ENCODE results near the gene POTEB3.
"Not testable (repeated sequence)": the region's sequence is repeated elsewhere in the genome, so short reads cannot be mapped to it uniquely, and the experiment has no call there.

Gene POTEB3

GRCh38 chr15:21440399-21440798 is at the start of gene POTEB3:
Gene POTEB3 (minus strand): TSS chr15:21440499. CDS start chr15:21440011, 488 bp downstream.
- not testable (repeated sequence) for DNase-seq (ENCODE audit: low spot score)

GRCh38 chr15:21453683-21454082 is 13.4 kb upstream of the POTEB3 start:
- DNase-seq (ENCODE audit: low spot score) = not testable (repeated sequence)

GRCh38 chr15:21451920-21452563 is 11.7 kb upstream of the POTEB3 start:
- DNase-seq (ENCODE audit: low spot score) = not testable (repeated sequence)

GRCh38 chr15:21451487-21451886 is 11.2 kb upstream of the POTEB3 start:
- DNase-seq (ENCODE audit: low spot score) = not testable (repeated sequence)

GRCh38 chr15:21407366-21407765 is 32.9 kb downstream of the POTEB3 start:
- not testable (repeated sequence) for DNase-seq (ENCODE audit: low spot score)

GRCh38 chr15:21401531-21401930 is 38.8 kb downstream of the POTEB3 start:
- DNase-seq (ENCODE audit: low spot score) = not testable (repeated sequence)

- not testable (repeated sequence) for DNase-seq (ENCODE audit: low spot score)
Measured at GRCh38 chr15:21399111-21399510, 41.2 kb downstream of the POTEB3 start.

GRCh38 chr15:21398511-21398910 is 41.8 kb downstream of the POTEB3 start:
- not testable (repeated sequence) for DNase-seq (ENCODE audit: low spot score)

- not testable (repeated sequence) for DNase-seq (ENCODE audit: low spot score)
Measured at GRCh38 chr15:21397656-21398055, 42.6 kb downstream of the POTEB3 start.

- DNase-seq (ENCODE audit: low spot score) = not testable (repeated sequence)
Measured at GRCh38 chr15:21397186-21397585, 43.1 kb downstream of the POTEB3 start.

GRCh38 chr15:21385961-21386360 is 54.3 kb downstream of the POTEB3 start:
- DNase-seq (ENCODE audit: low spot score) = not testable (repeated sequence)

GRCh38 chr15:21383866-21384485 is 56.3 kb downstream of the POTEB3 start:
- DNase-seq (ENCODE audit: low spot score) = not testable (repeated sequence)

- DNase-seq (ENCODE audit: low spot score) = not testable (repeated sequence)
Measured at GRCh38 chr15:21373682-21374081, 66.6 kb downstream of the POTEB3 start.

- not testable (repeated sequence) for DNase-seq (ENCODE audit: low spot score)
Measured at GRCh38 chr15:21369177-21369576, 71.1 kb downstream of the POTEB3 start.

GRCh38 chr15:21368625-21369024 is 71.7 kb downstream of the POTEB3 start:
- not testable (repeated sequence) for DNase-seq (ENCODE audit: low spot score)
